GM19395 (cell line): ENCODE measurements around the gene AGAP1.
A peak's percentile ranks its signal among the peaks of the same experiment; 100 is the strongest.
"Not testable (repeated sequence)": the region's sequence is repeated elsewhere in the genome, so short reads cannot be mapped to it uniquely, and the experiment has no call there.

ENCODE experiments used
- ATAC-seq: cut with Tn5 transposase; IDR thresholded peaks from one replicate; pipeline ENCODE4 v1.9.1; 2021; ENCODE audit warnings: mild to moderate bottlenecking, moderate library complexity; ENCODE audit not compliant: unreplicated experiment

AGAP1 gene

DNA sequence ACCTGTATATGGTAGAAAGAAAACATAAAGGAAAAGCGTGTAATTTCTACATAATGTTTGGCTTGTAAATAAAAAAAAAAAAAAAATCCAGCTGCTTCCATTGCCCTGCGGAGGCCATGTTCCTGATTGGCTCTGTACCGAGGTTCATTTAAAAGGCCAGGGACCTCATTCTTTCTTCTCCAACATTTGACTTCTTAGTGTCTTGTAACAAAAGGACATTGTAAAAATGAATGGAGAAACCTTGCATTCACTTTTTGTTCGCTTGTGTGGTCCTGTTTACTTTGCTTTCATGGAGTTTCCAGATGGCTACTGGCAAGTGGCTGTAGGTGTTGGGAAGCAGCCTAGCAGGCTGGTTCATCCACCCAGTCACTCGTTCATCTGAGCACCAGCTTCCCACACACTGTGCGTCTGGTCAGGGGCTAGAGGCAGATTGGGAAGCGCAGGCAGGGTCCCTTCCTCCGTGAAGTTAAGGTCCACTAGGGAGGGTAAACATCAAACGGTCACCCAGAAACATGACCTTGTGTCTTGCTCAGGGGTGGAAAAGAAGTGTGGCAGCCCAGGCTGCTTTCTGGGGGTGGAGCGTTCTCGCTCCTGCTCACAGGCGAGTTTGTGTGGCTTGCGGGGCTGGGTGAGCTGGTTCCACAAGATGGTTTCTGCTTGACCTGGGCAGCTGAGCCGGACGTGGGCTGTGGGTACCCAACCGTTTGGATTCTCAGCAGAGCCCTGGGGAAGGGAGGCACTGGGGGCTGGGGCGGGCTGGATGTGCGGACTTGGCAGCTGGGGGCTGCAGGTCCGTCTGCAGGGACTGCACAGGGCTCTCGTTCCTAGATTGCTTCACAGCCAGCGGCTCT lies 260.7 kb downstream of the AGAP1 start:
- no peak for ATAC-seq

GRCh38 chr2:235756491-235756890 lies 262.6 kb downstream of the AGAP1 start:
- no peak for ATAC-seq

DNA sequence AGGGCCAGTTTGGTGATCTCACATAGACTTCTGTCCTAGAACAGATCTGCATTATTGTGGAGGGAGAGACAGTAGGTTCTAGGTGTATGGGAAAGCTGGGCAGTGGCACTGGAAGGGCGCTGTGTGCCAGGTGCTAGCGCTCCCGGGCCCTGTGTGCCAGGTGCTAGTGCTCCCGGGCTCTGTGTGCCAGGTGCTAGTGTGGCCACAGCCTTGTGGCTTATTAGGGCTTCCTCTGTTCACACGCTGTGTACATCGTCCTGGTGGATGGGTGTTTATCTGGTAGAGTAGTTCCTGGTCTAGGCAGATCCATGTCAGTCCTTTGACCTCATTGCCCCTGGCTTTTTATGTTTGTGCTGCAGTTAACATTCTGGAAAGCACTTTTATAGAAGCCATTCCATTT lies 263.4 kb downstream of the AGAP1 start:
- ATAC-seq, result no peak

GRCh38 chr2:235757640-235758039 lies 263.8 kb downstream of the AGAP1 start:
- ATAC-seq, result no peak

DNA sequence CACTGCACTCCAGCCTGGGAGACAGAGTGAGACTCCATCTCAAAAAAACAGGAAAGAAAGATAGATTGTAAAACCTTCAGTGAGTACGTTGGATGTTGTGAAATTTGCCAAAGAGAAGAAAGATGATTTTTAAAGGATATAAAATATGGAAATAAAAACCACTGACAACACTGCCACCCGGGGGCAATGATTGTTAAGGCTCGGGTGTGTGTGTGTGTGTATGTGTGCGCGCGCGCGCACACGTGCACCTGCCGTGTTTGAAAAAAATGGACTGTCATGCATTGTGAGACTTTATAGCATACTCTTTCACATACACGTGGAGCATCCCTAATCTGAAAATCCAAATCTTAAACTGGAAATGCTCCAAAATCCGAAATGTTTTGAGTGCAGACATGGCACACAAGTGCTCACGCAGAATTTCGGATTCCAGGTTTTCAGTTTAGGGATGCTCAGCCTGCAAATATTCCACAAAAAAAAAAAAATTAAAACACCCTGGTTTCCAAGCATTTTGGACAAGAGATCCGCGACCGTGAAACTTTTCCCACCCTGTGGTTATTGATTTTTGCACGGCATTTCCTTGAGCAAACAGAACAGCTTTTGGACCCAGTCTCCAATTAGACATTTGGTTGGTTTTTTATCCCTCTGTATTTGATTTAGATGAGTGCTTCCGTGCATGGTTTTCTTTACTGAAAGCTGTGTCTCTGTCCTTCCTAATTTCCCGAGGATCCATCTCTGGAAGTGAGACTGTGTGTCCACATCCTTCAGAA lies 269.2 kb downstream of the AGAP1 start:
- ATAC-seq, result no peak

DNA sequence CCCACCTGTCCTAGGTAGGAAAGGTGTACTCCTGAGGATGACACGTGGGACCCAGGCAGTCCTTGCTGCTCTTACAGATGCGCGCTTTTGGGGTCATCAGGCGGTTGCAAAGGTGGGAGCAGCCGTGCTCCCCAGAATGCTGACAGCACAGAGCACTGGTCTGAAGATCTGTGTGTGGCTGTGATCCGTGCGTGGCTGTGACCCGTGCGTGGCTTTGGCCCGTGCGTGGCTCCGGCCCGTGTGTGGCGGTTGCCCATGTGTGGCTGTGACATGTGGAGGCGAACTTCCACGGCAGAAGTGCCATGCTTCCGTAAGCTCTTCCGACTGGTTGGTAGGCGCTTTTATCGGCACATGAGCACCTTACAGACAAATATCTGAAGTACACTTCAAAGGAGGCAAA lies 270.0 kb downstream of the AGAP1 start:
- no peak for ATAC-seq

- not testable (repeated sequence) for ATAC-seq
Measured at GRCh38 chr2:235764478-235764877, 270.6 kb downstream of the AGAP1 start.

DNA sequence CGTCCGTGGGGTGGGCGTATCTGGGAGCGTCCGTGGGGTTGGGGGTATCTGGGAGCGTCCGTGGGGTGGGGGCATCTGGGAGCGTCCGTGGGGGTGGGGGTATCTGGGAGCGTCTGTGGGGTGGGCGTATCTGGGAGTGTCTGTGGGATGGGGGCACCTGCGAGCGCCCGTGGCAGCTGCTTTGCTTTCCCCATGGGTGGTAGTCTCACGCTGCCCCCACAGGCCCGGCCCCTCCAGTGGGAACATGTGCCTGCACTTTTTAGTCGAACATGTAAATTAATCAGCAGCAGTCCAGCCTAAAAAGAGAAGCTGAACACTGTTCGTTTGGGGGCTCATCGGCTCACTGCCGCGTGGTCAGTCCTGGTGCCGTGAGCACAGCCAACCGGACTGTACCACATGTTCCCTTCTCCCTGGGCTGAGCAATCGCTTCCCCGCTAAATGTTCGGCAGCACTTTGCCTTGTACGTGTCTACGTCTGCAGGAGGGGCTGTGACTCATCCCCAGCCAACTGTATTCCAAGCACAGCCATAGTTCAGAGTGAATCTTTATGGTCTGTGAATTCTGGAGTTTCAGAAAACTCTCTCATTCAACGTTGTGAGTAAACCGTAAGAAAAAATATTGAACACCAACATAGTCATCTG lies 271.5 kb downstream of the AGAP1 start:
- no peak for ATAC-seq

- ATAC-seq, result peak; percentile 80
Measured at GRCh38 chr2:235766278-235766677, 272.4 kb downstream of the AGAP1 start.

GRCh38 chr2:235768606-235769005 lies 274.8 kb downstream of the AGAP1 start:
- no peak for ATAC-seq

DNA sequence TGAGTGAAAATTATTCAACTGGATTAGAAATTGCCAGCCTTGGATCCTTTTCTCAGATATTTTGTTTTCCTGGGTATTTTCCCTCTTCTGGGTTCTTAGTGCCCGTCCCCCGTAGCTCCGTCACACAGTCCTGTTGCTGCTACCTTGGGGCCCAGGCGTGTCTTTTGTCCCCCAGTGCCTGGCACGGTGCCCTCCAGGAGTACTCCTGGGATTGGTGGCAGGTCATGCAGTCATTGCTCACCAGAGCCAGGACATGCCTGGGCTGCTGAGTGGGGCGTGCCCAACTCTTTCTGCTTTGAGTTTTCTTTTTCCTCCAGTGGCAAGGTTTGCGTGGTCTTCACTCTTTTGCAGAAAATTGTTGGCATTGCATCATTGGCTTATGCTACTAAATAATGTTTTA lies 275.2 kb downstream of the AGAP1 start:
- ATAC-seq, result no peak

- no peak for ATAC-seq
Measured at GRCh38 chr2:235770909-235771820, 277.3 kb downstream of the AGAP1 start.

DNA sequence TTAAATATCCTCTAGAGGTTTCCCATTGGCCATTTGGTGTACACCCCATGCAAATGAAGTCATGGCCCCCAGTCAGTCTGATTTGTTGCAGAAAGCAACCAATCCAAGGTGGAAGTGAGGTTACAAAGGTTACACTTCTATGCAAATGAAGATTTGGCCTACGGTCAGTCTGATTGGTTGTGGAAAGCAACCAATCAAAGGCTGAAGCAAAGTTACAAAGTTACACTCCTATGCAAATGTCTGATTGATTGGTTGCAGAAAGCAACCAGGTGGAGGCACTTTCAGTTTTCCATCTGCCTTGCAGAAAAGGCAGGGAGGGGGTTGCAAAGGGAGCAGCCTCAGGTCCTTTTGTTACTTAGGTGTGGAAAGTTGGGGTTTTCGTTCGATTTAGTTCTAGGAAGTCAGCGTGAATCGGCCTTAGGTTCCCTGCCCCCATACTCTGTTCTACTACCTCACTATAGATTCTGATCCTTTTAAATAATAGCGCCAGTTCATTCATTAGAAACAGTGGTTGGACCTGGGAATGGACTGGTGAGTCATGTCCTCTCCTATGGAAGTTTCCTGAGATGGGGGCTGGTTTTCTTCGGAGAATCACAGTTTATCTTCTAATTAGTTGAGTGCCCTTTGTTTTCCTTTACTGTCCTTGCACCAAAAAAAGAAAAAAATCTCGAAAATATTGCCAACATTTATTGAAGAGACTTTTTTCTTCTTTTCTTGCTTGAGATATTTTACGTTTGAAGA lies 279.5 kb downstream of the AGAP1 start:
- ATAC-seq, result no peak

DNA sequence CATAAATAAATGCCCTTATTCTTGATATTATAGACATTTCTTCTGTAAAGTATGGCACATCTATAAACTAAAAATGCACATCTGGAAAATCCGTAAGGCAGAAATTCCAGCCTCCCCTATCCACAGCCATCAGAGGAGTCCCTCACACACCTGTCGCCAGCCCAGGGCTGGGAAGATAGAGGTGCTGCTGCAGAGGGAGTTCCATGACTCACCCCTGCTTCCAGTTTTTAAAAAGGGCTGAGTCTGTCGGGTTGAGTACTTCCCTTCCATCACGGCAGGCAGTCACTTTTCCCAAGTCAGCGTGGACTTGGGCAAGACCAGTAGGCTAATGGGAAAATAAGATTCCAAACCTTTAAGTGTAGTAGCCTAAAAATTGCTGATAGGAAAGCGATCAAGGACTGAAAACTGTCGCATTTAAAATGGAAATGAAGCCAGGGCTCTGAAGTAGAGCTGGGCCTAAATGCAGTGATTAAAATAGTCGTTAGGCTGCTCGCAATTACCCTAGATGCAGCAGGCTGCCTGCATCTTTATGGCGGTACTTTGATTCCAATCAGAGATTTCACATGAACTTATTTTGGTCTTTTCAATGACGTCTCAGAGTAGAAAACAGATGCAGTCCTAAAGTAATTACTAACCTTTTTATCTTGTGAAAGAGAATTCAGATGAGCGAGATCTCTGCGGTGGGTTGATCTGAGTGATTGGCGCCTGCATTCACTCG lies 280.5 kb downstream of the AGAP1 start:
- no peak for ATAC-seq

DNA sequence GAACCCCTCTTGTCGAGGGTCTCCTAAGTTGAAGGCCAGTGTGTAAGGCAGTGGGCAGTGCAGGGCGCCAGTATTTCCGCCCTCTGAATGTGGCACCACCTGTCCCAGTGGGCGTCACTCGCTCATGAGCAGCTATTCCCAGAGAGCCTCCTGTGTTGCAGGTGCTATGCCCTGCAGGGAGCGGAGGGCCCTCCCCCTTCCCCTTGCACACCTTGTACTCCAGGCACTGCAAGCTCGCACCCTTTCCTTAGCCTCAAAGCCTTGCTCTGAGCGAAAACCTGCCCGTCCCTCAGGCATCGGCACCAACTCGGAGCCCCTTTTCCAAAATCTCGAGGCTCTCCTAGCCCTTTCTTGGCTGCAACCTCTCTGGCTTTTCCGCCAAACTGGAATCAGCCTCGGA lies 282.7 kb downstream of the AGAP1 start:
- ATAC-seq, result no peak

DNA sequence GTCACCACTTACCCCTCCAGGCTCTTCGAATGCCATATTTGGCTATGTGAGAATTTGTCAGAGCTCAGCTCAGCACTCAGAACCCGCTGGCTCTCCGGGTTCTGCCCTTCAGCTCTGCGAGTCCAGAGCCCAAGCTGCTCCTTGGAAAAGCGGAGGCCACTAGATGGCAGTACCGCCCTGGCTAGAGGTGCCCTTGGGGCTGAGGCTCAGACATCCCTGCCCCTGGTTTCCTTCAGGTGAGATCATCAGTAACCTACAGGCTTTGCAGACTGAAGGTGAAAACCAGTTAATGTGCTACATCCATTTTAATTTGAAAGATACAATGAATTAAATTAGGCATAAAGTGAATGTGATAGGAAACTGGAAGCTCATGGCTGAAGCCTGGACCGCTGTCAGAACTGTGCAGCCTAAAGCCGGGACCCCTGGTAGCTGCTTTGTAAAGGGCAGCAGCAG lies 285.6 kb downstream of the AGAP1 start:
- no peak for ATAC-seq

DNA sequence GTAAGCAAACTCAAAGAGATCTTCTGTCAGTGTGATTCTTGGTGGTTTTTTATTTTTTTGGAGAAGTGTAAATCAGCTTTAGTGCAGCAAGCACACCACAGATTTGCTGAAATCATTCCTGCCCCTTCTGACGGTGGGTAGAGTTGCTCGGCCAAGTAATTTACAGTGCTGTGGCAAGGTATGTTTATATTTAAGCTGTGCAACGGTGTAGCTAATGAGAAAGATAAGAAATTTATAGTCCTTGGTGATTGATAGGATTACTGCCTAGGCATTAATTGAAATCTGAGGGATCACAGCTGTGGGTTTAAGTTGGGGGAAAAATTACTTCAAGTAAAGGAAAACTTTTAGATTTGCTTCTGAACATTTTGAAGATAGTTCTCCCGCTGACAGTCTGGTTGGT lies 286.6 kb downstream of the AGAP1 start:
- no peak for ATAC-seq

DNA sequence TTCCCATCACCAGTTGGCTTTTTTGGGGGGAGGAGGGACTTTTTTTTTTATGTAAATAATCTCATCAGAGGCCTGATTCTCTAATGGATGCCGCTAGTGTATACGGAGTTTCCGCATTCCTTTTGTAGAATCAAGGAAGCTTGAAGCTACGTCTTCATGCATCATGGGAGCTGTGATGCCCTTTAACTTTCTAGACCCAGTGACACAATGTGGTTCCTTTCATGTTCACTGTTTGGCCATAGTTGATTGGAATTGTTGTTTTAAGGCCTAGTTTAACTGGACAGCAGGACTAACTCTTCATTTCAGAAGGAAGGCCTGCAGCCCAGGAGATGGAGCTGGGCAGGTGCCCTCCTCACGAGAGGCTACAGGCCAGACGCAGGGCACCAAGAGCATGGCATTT lies 287.9 kb downstream of the AGAP1 start:
- ATAC-seq, result no peak

- no peak for ATAC-seq
Measured at GRCh38 chr2:235784788-235785187, 290.9 kb downstream of the AGAP1 start.
